Memory B cell (primary cell): Measurements from ENCODE around the gene LCE7A.

Source experiments
- ATAC-seq: fragments of 150-1000 bp; cut with Tn5 transposase; 2 replicates; pipeline ENCODE4 v1.10.0; 2021; ENCODE audit warnings: low read depth, mild to moderate bottlenecking, moderate library complexity
- DNase-seq, 2 donors: peaks; one replicate each; pipeline ENCODE4 v3.0.0; 2022; ENCODE audit warnings: low spot score in 2 of 2
- H3K27ac Mint-ChIP-seq: one replicate; pipeline ENCODE4 v1.8.0; 2022; ENCODE audit warnings: mild to moderate bottlenecking, moderate library complexity, mixed read lengths
- H3K27me3 Mint-ChIP-seq: one replicate; pipeline ENCODE4 v1.8.0; 2022; ENCODE audit warnings: mixed read lengths
- H3K36me3 Mint-ChIP-seq: one replicate; pipeline ENCODE4 v1.8.0; 2022; ENCODE audit warnings: mild to moderate bottlenecking, mixed read lengths
- H3K4me1 Mint-ChIP-seq: one replicate; pipeline ENCODE4 v1.8.0; 2022; ENCODE audit warnings: mixed read lengths
- H3K4me3 Mint-ChIP-seq: one replicate; pipeline ENCODE4 v1.8.0; 2022; ENCODE audit warnings: mild to moderate bottlenecking, moderate library complexity, mixed read lengths
- H3K9me3 Mint-ChIP-seq: one replicate; pipeline ENCODE4 v1.8.0; 2022; ENCODE audit warnings: mixed read lengths

Gene LCE7A

GRCh38 chr1:152859696-152860095 is at the start of gene LCE7A:
Gene LCE7A, plus strand, starts transcription at chr1:152859996. Its CDS starts 702 bp downstream, at chr1:152860698.
- no peak for DNase-seq
- peaks cover 5% of the 10 kb centered on the region for H3K27me3 Mint-ChIP-seq

DNA sequence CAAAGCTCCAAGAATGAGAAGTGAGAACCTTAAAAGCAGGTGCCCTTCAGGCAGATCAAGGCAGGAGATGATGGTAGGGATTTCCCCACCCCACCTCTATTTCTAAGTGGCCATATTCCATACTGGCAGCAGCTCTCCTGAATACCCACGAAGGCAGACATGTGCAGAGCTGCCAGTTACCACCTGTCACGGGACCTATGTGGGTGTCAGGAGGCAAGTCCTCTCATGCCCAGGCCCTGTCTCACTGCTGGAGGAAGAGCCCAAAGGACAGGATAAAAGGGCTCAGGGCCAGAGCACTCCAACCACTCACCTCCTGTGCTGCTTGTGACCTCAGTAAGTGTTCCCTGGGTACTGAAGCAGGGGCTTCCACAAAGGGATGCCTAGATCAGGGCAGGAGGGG is 48.7 kb upstream of the LCE7A start:
- Mint-ChIP-seq H3K9me3 (peaks cover 5% of the 10 kb centered on the region), H3K36me3 (no peaks in the 10 kb centered on the region), H3K4me3 (no peak overlapping the region), H3K27ac (no peak overlapping the region), H3K4me1 (no peaks in the 10 kb centered on the region), H3K27me3 (no peaks in the 10 kb centered on the region)
- ATAC-seq = no peak
- no peak for DNase-seq

More at GRCh38 chr1:152859696-152860095, at the start of gene LCE7A:
- ATAC-seq = no peak
- Mint-ChIP-seq H3K27ac (no peak within 1 kb of the TSS), H3K36me3 (no peaks in the 10 kb centered on the region), H3K9me3 (no peaks in the 10 kb centered on the region), H3K4me1 (no peaks in the 10 kb centered on the region), H3K4me3 (no peak within 1 kb of the TSS)

DNA sequence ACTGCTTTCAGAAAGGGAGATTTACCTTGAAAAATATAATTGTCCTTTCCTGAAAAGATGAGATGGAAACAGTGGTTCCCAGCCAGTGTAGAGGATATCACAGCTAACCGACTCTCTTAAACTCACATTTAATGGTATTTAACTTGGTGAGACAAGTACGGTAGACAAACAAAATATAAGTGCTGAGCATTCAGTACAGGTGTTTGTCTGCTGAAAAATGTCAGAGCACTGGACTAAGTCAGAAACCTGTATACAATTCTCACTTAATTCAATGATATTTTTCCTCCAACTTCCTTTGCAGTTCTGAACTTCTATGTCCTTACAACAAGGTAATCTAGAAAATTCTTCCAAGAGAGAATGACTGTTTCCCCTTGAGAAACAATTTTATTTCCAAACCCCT is 48.1 kb upstream of the LCE7A start, which contains the start of gene LCE1B:
LCE1B (plus strand) TSS at position 301 of the 400 bp plus-strand sequence. CDS start 476 bp downstream, outside the sequence.
- H3K4me1 Mint-ChIP-seq = no peaks in the 10 kb centered on the region
- H3K27ac Mint-ChIP-seq = no peak within 1 kb of the TSS
- H3K4me3 Mint-ChIP-seq = no peak within 1 kb of the TSS
- no peaks in the 10 kb centered on the region for H3K36me3 Mint-ChIP-seq
- peaks cover 5% of the 10 kb centered on the region for H3K9me3 Mint-ChIP-seq
- ATAC-seq (no peak), DNase-seq (no peak)
- no peaks in the 10 kb centered on the region for H3K27me3 Mint-ChIP-seq

DNA sequence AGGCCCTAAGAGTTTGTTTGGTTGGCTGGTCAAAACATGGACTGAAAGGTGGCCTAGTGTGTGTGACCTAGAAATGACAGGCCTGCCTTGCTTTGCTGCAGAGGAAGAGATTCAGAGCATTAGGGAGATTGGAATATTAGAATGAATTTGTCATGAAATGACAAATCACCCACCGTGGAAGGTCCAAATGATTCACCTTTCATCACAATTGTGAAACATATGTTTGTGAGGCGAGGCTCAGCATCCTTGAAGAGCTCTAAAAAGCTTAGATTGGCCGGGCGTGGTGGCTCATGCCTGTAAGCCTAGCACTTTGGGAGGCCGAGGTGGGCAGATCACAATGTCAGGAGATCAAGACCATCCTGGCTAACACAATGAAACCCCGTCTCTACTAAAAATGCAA is 42.5 kb upstream of the LCE7A start:
- Mint-ChIP-seq H3K27ac (no peak overlapping the region), H3K9me3 (no peaks in the 10 kb centered on the region), H3K27me3 (peaks cover 5% of the 10 kb centered on the region), H3K4me3 (no peak overlapping the region), H3K36me3 (no peaks in the 10 kb centered on the region), H3K4me1 (peaks cover 4% of the 10 kb centered on the region)
- no peak for ATAC-seq
- no peak for DNase-seq

DNA sequence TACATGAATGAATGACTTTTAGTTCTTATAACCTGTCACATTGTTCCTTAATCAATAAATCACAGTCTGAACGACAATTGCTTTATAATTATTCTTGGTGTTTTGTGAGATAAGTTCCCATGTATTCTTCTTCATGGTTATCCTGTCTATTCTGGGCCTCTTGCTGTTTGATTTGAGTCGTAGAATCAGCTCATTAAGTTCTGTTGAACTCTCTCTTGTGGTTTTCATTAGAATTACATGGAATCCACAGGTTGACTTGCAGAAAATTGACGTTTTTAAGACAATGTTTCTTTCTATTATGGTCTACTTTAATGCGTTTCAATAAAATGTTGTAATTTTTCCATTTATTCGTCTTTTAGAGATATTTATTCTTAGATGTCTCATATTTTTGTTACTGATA is 36.5 kb upstream of the LCE7A start:
- ATAC-seq (no peak), DNase-seq (no peak)
- Mint-ChIP-seq H3K27me3 (peaks cover 12% of the 10 kb centered on the region), H3K9me3 (no peaks in the 10 kb centered on the region), H3K36me3 (no peaks in the 10 kb centered on the region), H3K27ac (no peak overlapping the region), H3K4me1 (peaks cover 4% of the 10 kb centered on the region), H3K4me3 (no peak overlapping the region)

GRCh38 chr1:152824964-152825363 is 34.8 kb upstream of the LCE7A start:
- peaks cover 4% of the 10 kb centered on the region for H3K4me1 Mint-ChIP-seq
- H3K27me3 Mint-ChIP-seq = peaks cover 15% of the 10 kb centered on the region
- no peaks in the 10 kb centered on the region for H3K36me3 Mint-ChIP-seq
- no peak overlapping the region for H3K4me3 Mint-ChIP-seq
- no peak for ATAC-seq
- H3K27ac Mint-ChIP-seq = no peak overlapping the region
- peaks cover 2% of the 10 kb centered on the region for H3K9me3 Mint-ChIP-seq
- DNase-seq = no peak

DNA sequence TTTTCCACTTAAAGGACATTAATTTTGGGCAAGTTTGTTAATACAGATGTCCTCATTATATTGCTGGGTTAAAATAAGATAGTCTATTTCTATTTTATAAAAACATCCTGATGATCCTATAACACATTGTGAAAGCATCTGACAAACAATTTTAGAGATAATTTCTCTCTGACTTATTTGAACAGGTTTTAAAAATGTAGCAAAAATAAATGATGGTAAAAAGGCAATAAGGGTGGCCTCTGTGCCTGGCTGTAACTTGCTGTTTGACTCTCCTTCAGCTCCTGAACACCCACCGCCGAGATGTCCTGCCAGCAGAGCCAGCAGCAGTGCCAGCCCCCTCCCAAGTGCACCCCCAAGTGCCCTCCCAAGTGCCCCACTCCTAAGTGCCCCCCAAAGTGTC is 32.6 kb upstream of the LCE7A start, which contains the start of gene LCE1A:
LCE1A (plus strand) TSS at position 301 of the 400 bp plus-strand sequence; CDS start at position 301, 0 bp downstream.
- Mint-ChIP-seq H3K4me1 (no peaks in the 10 kb centered on the region), H3K27ac (no peak within 1 kb of the TSS), H3K9me3 (peaks cover 5% of the 10 kb centered on the region), H3K4me3 (no peak within 1 kb of the TSS), H3K27me3 (peaks cover 16% of the 10 kb centered on the region), H3K36me3 (no peaks in the 10 kb centered on the region)
- ATAC-seq (no peak), DNase-seq (no peak)

DNA sequence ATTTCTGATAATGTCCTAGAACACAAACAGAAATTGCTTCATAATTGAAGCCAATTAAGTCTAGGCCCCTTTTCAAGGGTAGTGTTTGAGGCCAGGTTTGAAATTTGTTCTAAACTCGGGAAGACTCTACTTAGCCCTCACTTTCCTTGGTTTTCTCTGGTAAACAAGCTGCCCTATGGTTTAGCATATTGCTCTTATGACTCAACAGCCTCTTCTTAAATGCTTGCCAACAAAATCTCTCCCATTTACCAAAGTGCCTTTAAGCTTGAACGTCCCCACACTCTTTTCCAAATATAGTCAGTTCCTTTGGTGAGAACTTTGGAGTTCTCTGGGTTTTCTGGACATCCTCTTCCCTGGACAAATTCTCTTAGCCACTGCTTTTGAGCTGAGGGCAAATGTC is 22.9 kb upstream of the LCE7A start:
- no peak for ATAC-seq
- H3K4me1 Mint-ChIP-seq = no peaks in the 10 kb centered on the region

GRCh38 chr1:152842556-152842955 is 17.2 kb upstream of the LCE7A start, which contains the start of gene LCE6A:
Gene LCE6A, plus strand, starts transcription at chr1:152842856. Its CDS starts 665 bp downstream, at chr1:152843521.
- Mint-ChIP-seq H3K27ac (no peak within 1 kb of the TSS), H3K36me3 (no peaks in the 10 kb centered on the region), H3K9me3 (no peaks in the 10 kb centered on the region), H3K27me3 (peaks cover 6% of the 10 kb centered on the region), H3K4me3 (no peak within 1 kb of the TSS), H3K4me1 (no peaks in the 10 kb centered on the region)
- ATAC-seq (no peak), DNase-seq (no peak)

More for the DNA sequence above, 22.9 kb upstream of the LCE7A start:
- Mint-ChIP-seq H3K36me3 (no peaks in the 10 kb centered on the region), H3K4me3 (no peak overlapping the region), H3K9me3 (no peaks in the 10 kb centered on the region), H3K27ac (no peak overlapping the region), H3K27me3 (peaks cover 6% of the 10 kb centered on the region)
- DNase-seq = no peak

DNA sequence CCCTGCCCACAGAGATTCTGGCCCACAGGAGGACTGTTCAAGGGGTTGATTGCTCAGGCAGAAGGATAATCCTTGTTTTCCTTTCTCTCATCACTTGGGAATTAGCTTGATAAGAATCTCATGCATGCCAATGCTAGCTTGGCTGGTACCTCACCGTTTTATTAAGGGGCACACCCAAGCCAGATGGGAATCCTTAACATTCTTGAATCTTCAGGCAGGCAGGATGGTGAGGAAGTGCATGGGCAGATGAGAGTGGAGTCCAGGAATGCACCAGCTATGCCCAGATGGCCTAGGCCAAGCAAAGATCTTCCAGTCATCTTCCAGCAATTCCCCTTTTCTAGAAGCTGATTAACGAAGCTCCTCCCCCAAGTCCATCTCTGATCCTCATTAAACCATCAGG is 4.1 kb upstream of the LCE7A start:
- Mint-ChIP-seq H3K4me1 (no peaks in the 10 kb centered on the region), H3K4me3 (no peak overlapping the region), H3K27ac (no peak overlapping the region), H3K9me3 (no peaks in the 10 kb centered on the region), H3K27me3 (peaks cover 6% of the 10 kb centered on the region), H3K36me3 (no peaks in the 10 kb centered on the region)
- DNase-seq = no peak
- no peak for ATAC-seq

GRCh38 chr1:152858062-152858461 is 1.7 kb upstream of the LCE7A start:
- Mint-ChIP-seq H3K4me3 (no peak overlapping the region), H3K9me3 (no peaks in the 10 kb centered on the region), H3K27me3 (peaks cover 5% of the 10 kb centered on the region), H3K4me1 (no peaks in the 10 kb centered on the region), H3K27ac (no peak overlapping the region), H3K36me3 (no peaks in the 10 kb centered on the region)
- ATAC-seq (no peak), DNase-seq (no peak)

DNA sequence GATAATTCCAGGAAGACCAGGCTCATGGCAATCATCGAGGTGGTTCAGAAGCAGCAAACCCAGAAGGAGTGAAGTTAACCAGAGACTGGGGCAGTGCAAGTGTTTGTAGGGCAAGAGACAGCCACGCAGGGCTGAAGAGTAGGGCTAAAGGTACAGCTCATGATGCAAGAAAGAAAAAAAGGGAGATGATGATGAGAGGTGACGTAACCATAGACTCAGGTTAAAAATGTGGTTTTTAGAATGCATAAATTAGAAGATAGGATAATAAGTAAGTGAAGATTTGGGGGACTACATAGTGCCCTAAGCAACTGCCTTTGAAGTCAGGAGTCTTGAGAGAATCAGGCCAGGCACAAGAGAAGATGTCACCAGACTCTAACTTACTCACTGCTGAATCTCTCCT is 333 bp downstream of the LCE7A start:
- Mint-ChIP-seq H3K9me3 (no peaks in the 10 kb centered on the region), H3K27ac (no peak overlapping the region), H3K4me1 (no peaks in the 10 kb centered on the region), H3K36me3 (no peaks in the 10 kb centered on the region), H3K4me3 (no peak overlapping the region), H3K27me3 (peaks cover 5% of the 10 kb centered on the region)
- DNase-seq (no peak), ATAC-seq (no peak)

DNA sequence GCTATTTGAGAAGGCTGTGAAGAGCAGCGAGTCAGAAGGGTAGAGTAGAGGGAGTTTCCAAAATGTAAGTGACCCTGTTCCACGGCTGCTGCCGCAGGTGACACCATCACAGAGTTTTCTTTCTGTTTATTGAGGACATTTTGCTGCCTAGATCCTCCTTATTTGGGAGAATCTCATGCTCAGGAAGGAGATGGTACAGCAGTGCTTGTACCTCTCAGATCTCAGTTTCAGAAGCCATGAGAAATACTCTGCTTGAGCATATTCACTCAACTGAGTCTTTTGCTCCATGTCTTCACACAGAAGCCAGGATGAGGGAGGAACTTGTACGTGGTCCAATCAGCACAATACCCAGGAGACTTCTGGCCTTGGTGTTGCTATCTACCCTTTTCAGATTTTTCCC is 1.6 kb downstream of the LCE7A start:
- H3K4me3 Mint-ChIP-seq = no peak overlapping the region
- peaks cover 5% of the 10 kb centered on the region for H3K27me3 Mint-ChIP-seq
- H3K27ac Mint-ChIP-seq = no peak overlapping the region
- DNase-seq (no peak), ATAC-seq (no peak)
- no peaks in the 10 kb centered on the region for H3K9me3 Mint-ChIP-seq
- H3K36me3 Mint-ChIP-seq = no peaks in the 10 kb centered on the region
- H3K4me1 Mint-ChIP-seq = no peaks in the 10 kb centered on the region

DNA sequence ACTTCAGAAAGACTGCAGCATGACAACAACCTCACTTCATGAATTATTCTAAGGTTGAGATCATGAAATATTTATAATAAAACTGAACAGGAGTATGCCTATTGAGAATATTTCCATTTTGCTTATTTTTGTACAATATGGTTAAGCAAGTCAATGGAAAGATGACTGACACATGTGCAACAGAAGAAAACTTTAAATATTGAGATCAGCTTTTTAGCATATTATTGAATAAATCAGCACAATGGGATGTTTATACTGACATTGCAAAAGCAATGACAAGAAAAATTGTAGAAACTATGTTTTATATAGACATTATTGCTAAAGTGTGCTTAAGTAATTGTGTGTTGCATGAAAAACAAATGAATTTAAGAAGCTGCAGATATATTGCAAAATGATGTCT is 4.6 kb downstream of the LCE7A start:
- Mint-ChIP-seq H3K36me3 (no peaks in the 10 kb centered on the region), H3K27me3 (no peaks in the 10 kb centered on the region), H3K4me3 (no peak overlapping the region), H3K9me3 (no peaks in the 10 kb centered on the region), H3K27ac (no peak overlapping the region), H3K4me1 (no peaks in the 10 kb centered on the region)
- ATAC-seq = no peak
- no peak for DNase-seq

DNA sequence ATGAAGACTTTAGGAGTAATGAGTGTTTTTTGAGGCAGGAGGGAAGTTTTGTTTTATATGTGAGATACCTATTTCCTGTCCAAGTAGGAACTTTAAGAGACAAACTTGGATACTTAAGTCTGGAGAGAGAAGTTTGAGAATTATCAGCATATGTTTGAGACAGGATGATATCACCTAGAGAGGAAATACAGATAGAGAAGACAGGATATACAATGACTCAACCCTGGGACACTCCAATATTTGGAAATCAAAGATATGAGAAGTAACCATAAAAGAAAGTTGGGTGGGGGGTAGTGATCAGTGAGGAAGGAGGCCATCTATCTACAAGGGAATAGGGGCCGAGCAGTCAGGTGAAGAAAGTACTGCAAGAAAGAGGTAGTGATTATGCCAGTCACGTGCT is 6.5 kb downstream of the LCE7A start:
- Mint-ChIP-seq H3K4me3 (no peak overlapping the region), H3K36me3 (no peaks in the 10 kb centered on the region), H3K9me3 (no peaks in the 10 kb centered on the region), H3K27ac (no peak overlapping the region), H3K4me1 (peaks cover 1% of the 10 kb centered on the region), H3K27me3 (no peaks in the 10 kb centered on the region)
- no peak for ATAC-seq
- DNase-seq = no peak
